Measurements from ENCODE around the gene ZNF362. TPM values are rescaled to one million over a fixed set of nuclear protein-coding genes. Genes with fewer than 3 reads are reported as not detected.

The ZNF362 gene
- polyA plus RNA-seq, 1 experiment: 9.0 TPM

- ChIA-PET CTCF (interaction anchor here (1.2 kb wide), 1 partner anchor 46 kb away, joined by 3 read pairs; no protein-coding TSS in a partner anchor), POLR2A (interaction anchor here (1.1 kb wide), 1 partner anchor 13 kb away, joined by 7 read pairs; no protein-coding TSS in a partner anchor)
- no peak for TF ChIP-seq CTCF (IDR thresholded peaks at IDR 0.05; ENCODE audit: low read depth, low read length)
- H3K4me3 ChIP-seq (ENCODE audit: low read depth, low read length): no peak overlapping the region
- DNase-seq (ENCODE audit: low read depth, low spot score): no peak
- peak overlapping the region; percentile 47 for H3K27ac ChIP-seq (ENCODE audit: low read depth, low read length)
- H3K27me3 ChIP-seq (ENCODE audit: control insufficient read depth, insufficient read depth, low read length): no peaks in the 10 kb centered on the region
- H3K9me3 ChIP-seq (ENCODE audit: control insufficient read depth, insufficient read depth, low read length): no peaks in the 10 kb centered on the region
Measured at GRCh38 chr1:33341190-33341589, 84.9 kb downstream of the ZNF362 start.

GRCh38 chr1:33342041-33342723 is 85.9 kb downstream of the ZNF362 start:
- peak; percentile 9; the same call in 1 of the 2 replicates for TF ChIP-seq CTCF (IDR thresholded peaks at IDR 0.05; ENCODE audit: low read depth, low read length)
- Histone ChIP-seq H3K4me3 (ENCODE audit: low read depth, low read length) (peak overlapping the region; percentile 48), H3K27ac (ENCODE audit: low read depth, low read length) (peak overlapping the region; percentile 84), H3K9me3 (ENCODE audit: control insufficient read depth, insufficient read depth, low read length) (no peaks in the 10 kb centered on the region), H3K27me3 (ENCODE audit: control insufficient read depth, insufficient read depth, low read length) (no peaks in the 10 kb centered on the region)
- POLR2A ChIA-PET: interaction anchor here (0.6 to 1.2 kb wide), 14 partner anchors 12 to 366 kb away, joined by 3 to 9 read pairs (median 4); no protein-coding TSS in a partner anchor
- CTCF ChIA-PET: interaction anchor here (0.5 to 1.3 kb wide), 5 partner anchors 21 to 270 kb away, joined by 3 to 10 read pairs (median 3); no protein-coding TSS in a partner anchor
- DNase-seq (ENCODE audit: low read depth, low spot score): peak; percentile 98

- Histone ChIP-seq H3K27me3 (ENCODE audit: control insufficient read depth, insufficient read depth, low read length) (no peaks in the 10 kb centered on the region), H3K27ac (ENCODE audit: low read depth, low read length) (no peak overlapping the region), H3K9me3 (ENCODE audit: control insufficient read depth, insufficient read depth, low read length) (no peaks in the 10 kb centered on the region), H3K4me3 (ENCODE audit: low read depth, low read length) (no peak overlapping the region; the same call in 1 of the 2 replicates)
- ChIA-PET CTCF (no interaction called here), POLR2A (interaction anchor here (0.6 to 0.7 kb wide), 2 partner anchors 23 to 410 kb away, joined by 3 to 4 read pairs; no protein-coding TSS in a partner anchor)
- TF ChIP-seq CTCF (IDR thresholded peaks at IDR 0.05; ENCODE audit: low read depth, low read length): no peak
- DNase-seq (ENCODE audit: low read depth, low spot score): no peak
Measured at GRCh38 chr1:33343539-33343938, 87.2 kb downstream of the ZNF362 start.

GRCh38 chr1:33344896-33345560 is 88.7 kb downstream of the ZNF362 start:
- no peak for TF ChIP-seq CTCF (IDR thresholded peaks at IDR 0.05; ENCODE audit: low read depth, low read length)
- no peak for DNase-seq (ENCODE audit: low read depth, low spot score)
- H3K27me3 ChIP-seq (ENCODE audit: control insufficient read depth, insufficient read depth, low read length): no peaks in the 10 kb centered on the region
- H3K27ac ChIP-seq (ENCODE audit: low read depth, low read length): no peak overlapping the region
- no peaks in the 10 kb centered on the region for H3K9me3 ChIP-seq (ENCODE audit: control insufficient read depth, insufficient read depth, low read length)
- ChIA-PET POLR2A (no interaction called here), CTCF (no interaction called here)
- peak overlapping the region; percentile 15 for H3K4me3 ChIP-seq (ENCODE audit: low read depth, low read length)

GRCh38 chr1:33346533-33346926 is 90.2 kb downstream of the ZNF362 start:
- 0 out of 2 replicates have a peak, but pooled peaks have one; percentile 1 for TF ChIP-seq CTCF (IDR thresholded peaks at IDR 0.05; ENCODE audit: low read depth, low read length)
- ChIA-PET POLR2A (interaction anchor here (1.0 to 1.6 kb wide), 2 partner anchors 8 to 27 kb away, joined by 4 to 6 read pairs; no protein-coding TSS in a partner anchor), CTCF (interaction anchor here (1.4 kb wide), 1 partner anchor 125 kb away, joined by 7 read pairs; no protein-coding TSS in a partner anchor)
- Histone ChIP-seq H3K4me3 (ENCODE audit: low read depth, low read length) (peak overlapping the region; percentile 87), H3K9me3 (ENCODE audit: control insufficient read depth, insufficient read depth, low read length) (no peaks in the 10 kb centered on the region), H3K27me3 (ENCODE audit: control insufficient read depth, insufficient read depth, low read length) (no peaks in the 10 kb centered on the region), H3K27ac (ENCODE audit: low read depth, low read length) (peak overlapping the region; percentile 86)
- no peak for DNase-seq (ENCODE audit: low read depth, low spot score)
